GM12878 (cell line): ENCODE results near the gene ATXN7L1. TPM values are rescaled to one million over a fixed set of nuclear protein-coding genes. Genes with fewer than 3 reads are reported as not detected.

ENCODE experiments used
- ATAC-seq: fragments of 200-7000 bp; cut with Tn5 transposase; 3 replicates; pipeline ENCODE4 v1.9.1; 2020; ENCODE audit warnings: mild to moderate bottlenecking, moderate library complexity
- BruUV-seq: library from RNA; stranded (reverse); fragments of 400-500 nt; replicated peaks from 2 replicates; lab custom pipeline; 2021; lab: Mats Ljungman, UMichigan
- CTCF ChIA-PET: fragments of 300-600 bp; sonication (Branson Sonifier 250); formaldehyde crosslinking; extraction: SDS; loops from one replicate; lab custom pipeline; 2021; ENCODE audit warnings: inconsistent platforms; lab: Yijun Ruan, JAX
- POLR2A ChIA-PET: fragments of 350-600 bp; formaldehyde crosslinking; extraction: SDS; loops from one replicate; lab custom pipeline; 2021; ENCODE audit warnings: inconsistent platforms; lab: Charles Lee
- RAD21 ChIA-PET: fragments of 300-600 bp; sonication (Branson Sonifier 250); formaldehyde crosslinking; loops from one replicate; lab custom pipeline; 2023; ENCODE audit warnings: antibody characterized with exemption; ENCODE audit not compliant: unreplicated experiment; lab: Charles Lee
- SMC1A ChIA-PET: fragments of 300-600 bp; sonication (Branson Sonifier 250); formaldehyde crosslinking; loops from one replicate; lab custom pipeline; 2023; ENCODE audit not compliant: unreplicated experiment, uncharacterized antibody; lab: Charles Lee
- DNase-seq: peaks from one replicate; pipeline ENCODE4 v3.0.0-alpha.2; 2011; ENCODE audit warnings: low read depth, low spot score
- FAIRE-seq: peaks from 3 replicates; lab custom pipeline; 2011; peaks lifted over from hg19 to GRCh38; lab: Jason Lieb, UNC
- H2AFZ ChIP-seq: 2 replicates; pipeline ENCODE4 v1.6.0; 2011; ENCODE audit warnings: low read depth, low read length, control low read depth; ENCODE audit not compliant: control insufficient read depth
- H3K27ac ChIP-seq: 2 replicates; pipeline ENCODE4 v1.5.1; 2011; ENCODE audit warnings: control low read depth; ENCODE audit not compliant: control insufficient read depth, insufficient read depth
- H3K27me3 ChIP-seq, 2 experiments: replicated peaks in 1 of 2; 2 replicates each; pipeline versions ENCODE4 v1.6.0 to v1.6.1; 2011; ENCODE audit warnings: low read length in 1 of 2; ENCODE audit not compliant: control insufficient read depth in 2 of 2, insufficient read depth in 2 of 2
- H3K36me3 ChIP-seq, 2 experiments: 2 replicates each; pipeline ENCODE4 v1.5.1; 2011; ENCODE audit warnings: low read length in 1 of 2; ENCODE audit not compliant: control insufficient read depth in 2 of 2, insufficient read depth in 2 of 2
- H3K4me1 ChIP-seq: 2 replicates; pipeline ENCODE4 v1.6.1; 2011; ENCODE audit warnings: mild to moderate bottlenecking, low read length, moderate library complexity, mixed read lengths; ENCODE audit not compliant: control insufficient read depth, insufficient read depth
- H3K4me2 ChIP-seq: 2 replicates; pipeline ENCODE4 v1.6.0; 2011; ENCODE audit warnings: control low read depth; ENCODE audit not compliant: control insufficient read depth, insufficient read depth
- H3K4me3 ChIP-seq: fragments of 200-600 bp; sonication (generic); 2 replicates; pipeline ENCODE4 v1.5.1; 2016
- H3K79me2 ChIP-seq: 2 replicates; pipeline ENCODE4 v1.6.0; 2011; ENCODE audit warnings: low read length; ENCODE audit not compliant: control insufficient read depth, insufficient read depth
- H3K9ac ChIP-seq: 2 replicates; pipeline ENCODE4 v1.8.0; 2011; ENCODE audit warnings: low read length, control low read depth, mixed read lengths; ENCODE audit not compliant: control insufficient read depth, insufficient read depth
- H3K9me3 ChIP-seq: replicated peaks from 3 replicates; pipeline ENCODE4 v1.5.1; 2011; ENCODE audit warnings: mild to moderate bottlenecking, low read length; ENCODE audit not compliant: control insufficient read depth, insufficient read depth
- H4K20me1 ChIP-seq: 2 replicates; pipeline ENCODE4 v1.6.0; 2011; ENCODE audit not compliant: control insufficient read depth, insufficient read depth
- ATF7 ChIP-seq: fragments of 450-650 bp; IDR thresholded peaks from 2 replicates; pipeline ENCODE4 v1.6.1; 2016; ENCODE audit warnings: low read depth, mild to moderate bottlenecking
- CBX3 ChIP-seq: fragments of 200-600 bp; sonication (generic); IDR thresholded peaks from 2 replicates; pipeline ENCODE4 v1.6.1; 2016; ENCODE audit warnings: low read depth, borderline replicate concordance
- CEBPB ChIP-seq, 2 experiments: fragments of 150-350 bp in 1 of 2; IDR thresholded peaks; 2 replicates each; pipeline ENCODE4 v1.6.1; 2012 to 2014; ENCODE audit warnings: low read depth in 2 of 2, low read length in 2 of 2, borderline replicate concordance in 1 of 2, inconsistent platforms in 1 of 2
- CHD1 ChIP-seq: IDR thresholded peaks from 2 replicates; pipeline ENCODE4 v1.6.1; 2012; ENCODE audit warnings: low read depth, low read length, improper control_type of control experiment
- E2F4 ChIP-seq: IDR thresholded peaks from 2 replicates; pipeline ENCODE4 v1.6.1; 2012; ENCODE audit warnings: low read depth, low read length, improper control_type of control experiment
- ELK1 ChIP-seq: IDR thresholded peaks from 2 replicates; pipeline ENCODE4 v1.6.1; 2012; ENCODE audit warnings: low read depth, low read length, improper control_type of control experiment
- GABPA ChIP-seq: IDR thresholded peaks from 2 replicates; pipeline ENCODE4 v1.6.1; 2014; ENCODE audit warnings: antibody characterized with exemption, low read depth, mild to moderate bottlenecking, inconsistent platforms
- JUNB ChIP-seq: IDR thresholded peaks from 2 replicates; pipeline ENCODE4 v1.6.1; 2016; ENCODE audit warnings: antibody characterized with exemption, mild to moderate bottlenecking
- MAX ChIP-seq: IDR thresholded peaks from 2 replicates; pipeline ENCODE4 v1.6.1; 2012; ENCODE audit warnings: low read depth, low read length, improper control_type of control experiment
- MTA3 ChIP-seq: IDR thresholded peaks from 2 replicates; pipeline ENCODE4 v1.6.1; 2012; ENCODE audit warnings: low read length, inconsistent platforms, borderline replicate concordance
- NBN ChIP-seq: fragments of 450-650 bp; IDR thresholded peaks from 2 replicates; pipeline ENCODE4 v1.6.1; 2016
- NFXL1 ChIP-seq: fragments of 450-650 bp; IDR thresholded peaks from 2 replicates; pipeline ENCODE4 v1.6.1; 2017; ENCODE audit warnings: antibody characterized with exemption, mild to moderate bottlenecking, borderline replicate concordance
- POLR2A ChIP-seq: IDR thresholded peaks from 2 replicates; pipeline ENCODE4 v1.6.1; 2011; ENCODE audit warnings: low read depth, mild to moderate bottlenecking, low read length
- POLR2AphosphoS5 ChIP-seq: IDR thresholded peaks from 2 replicates; pipeline ENCODE4 v1.6.1; 2011; ENCODE audit warnings: mild to moderate bottlenecking, low read length, inconsistent platforms
- RAD21 ChIP-seq: IDR thresholded peaks from 2 replicates; pipeline ENCODE4 v1.6.1; 2011; ENCODE audit warnings: mild to moderate bottlenecking, low read depth, low read length, moderate library complexity; ENCODE audit not compliant: insufficient read depth
- RFX5 ChIP-seq: IDR thresholded peaks from 2 replicates; pipeline ENCODE4 v1.6.1; 2011; ENCODE audit warnings: low read depth, low read length, improper control_type of control experiment
- STAT1 ChIP-seq: fragments of 450-650 bp; conservative IDR thresholded peaks from 2 replicates; pipeline ENCODE4 v1.6.1; 2014; ENCODE audit warnings: antibody characterized with exemption, mild to moderate bottlenecking
- TAF1 ChIP-seq: IDR thresholded peaks from 2 replicates; pipeline ENCODE4 v1.6.1; 2011; ENCODE audit warnings: mild to moderate bottlenecking, low read depth, low read length, borderline replicate concordance
- TCF7 ChIP-seq: IDR thresholded peaks from 2 replicates; pipeline ENCODE4 v1.6.1; 2014; ENCODE audit warnings: antibody characterized with exemption, borderline replicate concordance
- WGBS: methylation state at CpG from one replicate; pipeline ENCODE4 v1.1.6; 2016; ENCODE audit warnings: low lambda C conversion rate; ENCODE audit not compliant: insufficient replicate concordance, insufficient coverage; ENCODE audit errors: missing lambda C conversion rate; 5-methylcytosine and 5-hydroxymethylcytosine counted together
- in situ Hi-C: fragments of 300-500 bp; cut with MboI; formaldehyde crosslinking; loops from 9 replicates; pipeline ENCODE4 v1.14.3; 2018; ENCODE audit warnings: mixed read lengths
- intact Hi-C: fragments of 100-400 bp; cut with micrococcal nuclease; formaldehyde crosslinking; loops from one replicate; pipeline ENCODE4 v1.14.2; 2022; ENCODE audit not compliant: unreplicated experiment
- polyA plus RNA-seq, 11 experiments: library from polyadenylated mRNA; depleted of rRNA in 4 of 11; unstranded in 6 of 11; stranded (reverse) in 5 of 11; fragments of >200 nt; fragmentation: Nextera tagmentation in 4 of 11; fragmentation: Illumina TruSeq in 1 of 11; extraction: Ambion mirVana in 4 of 11; extraction: Trizol in 1 of 11; gene quantifications; 1 replicate in 1 of 11; 2 replicates in 10 of 11; pipeline versions ENCODE4 v1.2.1 to v1.2.3, GENCODE V29; 2011 to 2016; ENCODE audit warnings: inconsistent platforms in 2 of 11, missing spikeins in 2 of 11, low read depth in 1 of 11
- total RNA-seq, 4 experiments: library from RNA; depleted of rRNA in 3 of 4; stranded (reverse); fragments of >200 nt in 3 of 4; fragmentation: Illumina TruSeq in 1 of 4; extraction: Trizol in 1 of 4; gene quantifications; 2 replicates each; pipeline versions ENCODE4 v1.2.1 to v1.2.3, GENCODE V29; 2013 to 2021

ATXN7L1 gene
- total and polyA plus RNA-seq, 10 of the 15 experiments (the other 5 are each of a cell fraction or from before 2014, with no cell fraction given): 0.40 to 2.9 (median 1.2) TPM

GRCh38 chr7:105644937-105645336, 231.5 kb downstream of the ATXN7L1 start (continued):
- TF ChIP-seq E2F4 (no peak), NFXL1 (no peak), CEBPB (IDR thresholded peaks at IDR 0.05; ENCODE audit: borderline replicate concordance in 1 of 2, low read depth in 2 of 2, low read length in 2 of 2) (no peak), POLR2A (no peak), NBN (no peak)
- TF ChIP-seq, all 136 proteins: peak for 0

GRCh38 chr7:105643851-105644250, 232.5 kb downstream of the ATXN7L1 start:
- H4K20me1 ChIP-seq: no peaks in the 10 kb centered on the region
- H3K4me3 ChIP-seq: no peak overlapping the region
- H3K9me3 ChIP-seq: no peaks in the 10 kb centered on the region
- no peak for FAIRE-seq
- no peak overlapping the region for H3K9ac ChIP-seq
- WGBS: 83% methylated on average over 1 of the region's 1 CpG
- TF ChIP-seq CHD1 (no peak), ATF7 (no peak), TCF7 (no peak), POLR2AphosphoS5 (no peak), MAX (no peak), RAD21 (no peak), MTA3 (no peak), CBX3 (no peak), RFX5 (no peak), TAF1 (no peak), JUNB (no peak), STAT1 (no peak), GABPA (no peak), ELK1 (no peak)
- no peaks in the 10 kb centered on the region for H3K79me2 ChIP-seq
- ChIA-PET SMC1A (interaction anchor here (1.8 kb wide), 1 partner anchor 9 kb away, joined by 4 read pairs; no protein-coding TSS in a partner anchor), POLR2A (no interaction called here), RAD21 (interaction anchor here (0.6 kb wide), 1 partner anchor 533 kb away, joined by 3 read pairs; no protein-coding TSS in a partner anchor), CTCF (interaction anchor here (1.0 to 1.8 kb wide), 4 partner anchors 9 to 234 kb away, joined by 3 to 7 read pairs (median 4); no protein-coding TSS in a partner anchor)
- no peaks in the 10 kb centered on the region for H3K36me3 ChIP-seq
- H3K4me2 ChIP-seq: no peak overlapping the region
- in situ Hi-C loops (no loop called here), intact Hi-C loops (no loop called here)
- no TSS peak for BruUV-seq
- DNase-seq: no peak
- no peaks in the 10 kb centered on the region; a peak in 1 of 4 replicates for H3K27me3 ChIP-seq
- no peak for ATAC-seq
- H3K27ac ChIP-seq: no peak overlapping the region
- no peak overlapping the region for H2AFZ ChIP-seq
- no peaks in the 10 kb centered on the region for H3K4me1 ChIP-seq
